A673 (cell line): Measurements from ENCODE around the gene DPM3. TPM values are rescaled to one million over a fixed set of nuclear protein-coding genes. Genes with fewer than 3 reads are reported as not detected.
"Not testable (repeated sequence)": the region's sequence is repeated elsewhere in the genome, so short reads cannot be mapped to it uniquely, and the experiment has no call there.

Source experiments
- Bru-seq: library from RNA; stranded (reverse); fragments of 400-500 nt; gene quantifications from one replicate; lab custom pipeline; 2021; lab: Mats Ljungman, UMichigan
- BruChase-seq, 2 experiments: library from RNA; stranded (reverse); fragments of 400-500 nt; gene quantifications; one replicate each; lab custom pipeline; 2021; lab: Mats Ljungman, UMichigan
- BruUV-seq: library from RNA; stranded (reverse); fragments of 400-500 nt; replicated peaks from 2 replicates; lab custom pipeline; 2021; lab: Mats Ljungman, UMichigan
- CTCF ChIA-PET: fragments of 300-600 bp; sonication (Branson Sonifier 250); formaldehyde crosslinking; loops from one replicate; lab custom pipeline; 2022; ENCODE audit warnings: antibody characterized with exemption; lab: Charles Lee
- POLR2A ChIA-PET: fragments of 300-600 bp; sonication (Branson Sonifier 250); formaldehyde crosslinking; loops from one replicate; lab custom pipeline; 2022; ENCODE audit warnings: antibody characterized with exemption; ENCODE audit not compliant: low non-redundant PET; lab: Charles Lee
- DNase-seq: peaks from one replicate; pipeline ENCODE4 v3.0.0-alpha.2; 2015; ENCODE audit warnings: low spot score
- H3K27ac ChIP-seq: fragments of 200-600 bp; sonication (generic); 2 replicates; pipeline ENCODE4 v1.5.1; 2016; ENCODE audit warnings: mixed run types, low read depth, mild to moderate bottlenecking, mixed read lengths, antibody characterized with exemption, low read length; ENCODE audit not compliant: poor library complexity, severe bottlenecking
- H3K27me3 ChIP-seq: fragments of 200-600 bp; sonication (generic); replicated peaks from 2 replicates; pipeline ENCODE4 v1.6.1; 2017; ENCODE audit warnings: mixed run types, low read depth, mild to moderate bottlenecking, mixed read lengths, antibody characterized with exemption, low read length; ENCODE audit not compliant: insufficient read depth, poor library complexity
- H3K36me3 ChIP-seq: fragments of 200-600 bp; sonication (generic); 2 replicates; pipeline ENCODE4 v1.6.1; 2016; ENCODE audit warnings: mixed run types, mild to moderate bottlenecking, mixed read lengths, antibody characterized with exemption, low read length; ENCODE audit not compliant: insufficient read depth, poor library complexity, severe bottlenecking
- H3K4me1 ChIP-seq: fragments of 200-600 bp; sonication (generic); 2 replicates; pipeline ENCODE4 v1.6.1; 2017; ENCODE audit warnings: mixed run types, mild to moderate bottlenecking, mixed read lengths, antibody characterized with exemption, low read length; ENCODE audit not compliant: insufficient read depth, poor library complexity, severe bottlenecking
- H3K4me3 ChIP-seq: fragments of 200-600 bp; sonication (generic); 2 replicates; pipeline ENCODE4 v1.5.1; 2016; ENCODE audit warnings: low read depth, mixed run types, mild to moderate bottlenecking, mixed read lengths, low read length; ENCODE audit not compliant: poor library complexity, severe bottlenecking
- H3K9me3 ChIP-seq: fragments of 200-600 bp; sonication (generic); 2 replicates; pipeline ENCODE4 v1.6.1; 2016; ENCODE audit warnings: mixed run types, low read depth, mild to moderate bottlenecking, mixed read lengths, antibody characterized with exemption, low read length; ENCODE audit not compliant: poor library complexity, severe bottlenecking
- EZH2 ChIP-seq: fragments of 200-600 bp; sonication (generic); IDR thresholded peaks from 2 replicates; pipeline ENCODE4 v1.6.1; 2017; ENCODE audit warnings: borderline replicate concordance, low read depth, mild to moderate bottlenecking, mixed read lengths, antibody characterized with exemption, low read length; ENCODE audit not compliant: poor library complexity, severe bottlenecking
- intact Hi-C: fragments of 100-400 bp; cut with micrococcal nuclease; formaldehyde crosslinking; loops from one replicate; pipeline ENCODE4 v1.10.0; 2022; ENCODE audit not compliant: unreplicated experiment
- long read RNA-seq: library from polyadenylated mRNA; stranded (forward); transcript quantifications from one replicate; pipeline ENCODE4 v2.0.0, GENCODE V29; 2022
- total RNA-seq: library from RNA; stranded (reverse); gene quantifications from 2 replicates; pipeline ENCODE4 v1.2.3, GENCODE V29; 2021
- TF ChIP-seq, protein P1 (sequence below): fragments of 300-800, 200-600 bp; sonication (generic); conservative IDR thresholded peaks from 2 replicates; pipeline ENCODE4 v1.5.1; 2017; ENCODE audit warnings: low read depth, mild to moderate bottlenecking, antibody characterized with exemption, low read length, moderate library complexity, mixed read lengths

The DPM3 gene, protein sequence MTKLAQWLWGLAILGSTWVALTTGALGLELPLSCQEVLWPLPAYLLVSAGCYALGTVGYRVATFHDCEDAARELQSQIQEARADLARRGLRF
- total RNA-seq (34.0 and 37.4 TPM in 2 replicates), Bru-seq, nascent RNA (percentile 70 among the genes with signal in this experiment), BruChase-seq, experiment 1, labeled RNA remaining after a 2-hour chase (percentile 66 among the genes with signal in this experiment), BruChase-seq, experiment 2, labeled RNA remaining after a 6-hour chase (percentile 81 among the genes with signal in this experiment)
- long read RNA-seq, transcript DPM3-201 (2 exons, 486 nt) = minor isoform, 7 of 19 reads
- long read RNA-seq, transcript DPM3-203 (2 exons, 409 nt) = major isoform, 10 of 19 reads
- long read RNA-seq, partial matches to known transcripts = 0 of 19 reads
- long read RNA-seq, other reads (novel, unspliced or antisense) = 0 of 19 reads

DNA sequence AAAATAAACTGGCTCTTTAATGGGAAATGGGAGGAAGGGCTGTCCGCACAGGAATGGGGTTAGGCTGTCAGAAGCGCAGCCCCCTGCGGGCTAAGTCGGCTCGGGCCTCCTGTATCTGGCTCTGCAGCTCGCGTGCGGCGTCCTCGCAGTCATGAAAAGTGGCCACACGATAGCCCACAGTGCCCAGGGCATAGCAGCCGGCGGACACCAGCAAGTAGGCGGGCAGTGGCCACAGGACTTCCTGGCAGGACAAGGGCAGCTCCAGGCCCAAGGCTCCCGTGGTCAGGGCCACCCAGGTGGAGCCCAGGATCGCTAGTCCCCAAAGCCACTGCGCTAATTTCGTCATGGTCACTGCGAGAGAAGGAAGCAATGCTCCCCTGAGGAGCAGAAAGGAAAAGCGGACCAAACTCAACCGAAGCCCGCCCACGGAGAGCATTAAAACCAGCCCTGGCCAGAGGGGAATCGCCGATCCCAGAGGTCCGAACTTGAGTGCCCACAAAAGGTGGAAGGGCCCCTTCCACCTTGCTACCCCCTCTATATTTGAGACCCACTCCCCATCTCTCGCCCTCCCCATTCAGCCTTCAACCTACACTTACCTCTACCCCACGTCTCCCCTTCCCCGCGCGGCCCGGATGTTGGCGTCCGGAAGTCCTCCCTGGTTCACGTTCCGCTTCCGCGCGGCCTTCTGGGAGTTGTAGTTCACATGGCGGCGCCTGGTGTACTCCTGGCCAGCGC is at the start of gene DPM3:
Gene DPM3 (minus strand): TSS at position 637 of the 735 bp plus-strand sequence. CDS start 291 bp downstream, at position 346.
- H3K9me3 ChIP-seq = no peaks in the 10 kb centered on the region
- H3K27ac ChIP-seq = peak within 1 kb of the TSS; percentile 80
- peak within 1 kb of the TSS; percentile 87 for H3K4me3 ChIP-seq
- no peak for TF ChIP-seq EZH2
- TF ChIP-seq, protein P1, sequence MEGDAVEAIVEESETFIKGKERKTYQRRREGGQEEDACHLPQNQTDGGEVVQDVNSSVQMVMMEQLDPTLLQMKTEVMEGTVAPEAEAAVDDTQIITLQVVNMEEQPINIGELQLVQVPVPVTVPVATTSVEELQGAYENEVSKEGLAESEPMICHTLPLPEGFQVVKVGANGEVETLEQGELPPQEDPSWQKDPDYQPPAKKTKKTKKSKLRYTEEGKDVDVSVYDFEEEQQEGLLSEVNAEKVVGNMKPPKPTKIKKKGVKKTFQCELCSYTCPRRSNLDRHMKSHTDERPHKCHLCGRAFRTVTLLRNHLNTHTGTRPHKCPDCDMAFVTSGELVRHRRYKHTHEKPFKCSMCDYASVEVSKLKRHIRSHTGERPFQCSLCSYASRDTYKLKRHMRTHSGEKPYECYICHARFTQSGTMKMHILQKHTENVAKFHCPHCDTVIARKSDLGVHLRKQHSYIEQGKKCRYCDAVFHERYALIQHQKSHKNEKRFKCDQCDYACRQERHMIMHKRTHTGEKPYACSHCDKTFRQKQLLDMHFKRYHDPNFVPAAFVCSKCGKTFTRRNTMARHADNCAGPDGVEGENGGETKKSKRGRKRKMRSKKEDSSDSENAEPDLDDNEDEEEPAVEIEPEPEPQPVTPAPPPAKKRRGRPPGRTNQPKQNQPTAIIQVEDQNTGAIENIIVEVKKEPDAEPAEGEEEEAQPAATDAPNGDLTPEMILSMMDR = no peak
- H3K4me1 ChIP-seq = peaks cover 12% of the 10 kb centered on the region
- peak; percentile 93 for DNase-seq
- H3K27me3 ChIP-seq = no peaks in the 10 kb centered on the region
- TSS peak; percentile 82 for BruUV-seq
- ChIA-PET POLR2A (no interaction called here), CTCF (interaction anchor here (1.0 kb wide), 1 partner anchor 49 kb away, joined by 6 read pairs; no protein-coding TSS in a partner anchor)
- H3K36me3 ChIP-seq = no peaks in the 10 kb centered on the region
- intact Hi-C loops = no loop called here

DNA sequence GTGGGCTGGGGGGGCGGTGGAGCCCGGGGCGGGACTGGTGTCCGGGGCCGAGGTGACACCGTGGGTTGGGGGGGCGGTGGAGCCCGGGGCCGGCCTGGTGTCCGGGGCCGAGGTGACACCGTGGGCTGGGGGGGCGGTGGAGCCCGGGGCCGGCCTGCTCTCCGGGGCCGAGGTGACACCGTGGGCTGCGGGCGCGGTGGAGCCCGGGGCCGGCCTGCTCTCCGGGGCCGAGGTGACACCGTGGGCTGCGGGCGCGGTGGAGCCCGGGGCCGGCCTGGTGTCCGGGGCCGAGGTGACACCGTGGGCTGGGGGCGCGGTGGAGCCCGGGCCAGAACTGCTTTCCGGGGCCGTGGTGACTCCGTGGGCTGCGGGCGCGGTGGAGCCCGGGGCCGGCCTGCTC is 49.6 kb upstream of the DPM3 start:
- CTCF ChIA-PET, intact Hi-C loops, H3K36me3 ChIP-seq, POLR2A ChIA-PET, H3K4me3 ChIP-seq, H3K27me3 ChIP-seq, H3K27ac ChIP-seq, H3K9me3 ChIP-seq, BruUV-seq, DNase-seq: not testable (repeated sequence)
- H3K4me1 ChIP-seq = peaks cover 15% of the 10 kb centered on the region

DNA sequence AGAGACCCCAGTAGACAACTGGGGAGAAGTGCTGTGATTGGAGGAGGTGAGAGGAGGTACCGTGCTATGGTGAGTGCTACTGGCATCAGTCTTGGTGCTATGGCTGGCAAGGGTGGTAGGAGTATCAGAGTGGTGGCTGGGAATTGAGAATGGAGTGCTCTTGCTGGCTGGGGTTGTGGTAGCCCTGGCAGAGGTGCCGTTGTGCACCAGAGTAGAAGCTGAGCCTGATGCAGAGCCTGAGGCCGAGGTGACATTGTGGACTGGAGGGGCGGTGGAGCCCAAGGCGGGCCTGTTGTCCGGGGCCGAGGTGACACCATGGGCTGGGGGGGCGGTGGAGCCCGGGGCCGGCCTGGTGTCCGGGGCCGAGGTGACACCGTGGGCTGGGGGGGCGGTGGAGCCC is 47.9 kb upstream of the DPM3 start:
- no peaks in the 10 kb centered on the region for H3K27me3 ChIP-seq
- ChIA-PET CTCF (no interaction called here), POLR2A (no interaction called here)
- H3K4me1 ChIP-seq = peaks cover 4% of the 10 kb centered on the region
- H3K27ac ChIP-seq = peak overlapping the region; percentile 42
- BruUV-seq = no TSS peak
- no peak overlapping the region for H3K4me3 ChIP-seq
- DNase-seq = no peak
- TF ChIP-seq, protein P1 = no peak
- no peak for TF ChIP-seq EZH2
- intact Hi-C loops = no loop called here
- no peaks in the 10 kb centered on the region for H3K36me3 ChIP-seq
- H3K9me3 ChIP-seq = no peaks in the 10 kb centered on the region
